Measurements from ENCODE around the gene ANKRD52.

- TF ChIP-seq ZNF274 (IDR thresholded peaks at IDR 0.05; ENCODE audit: insufficient read depth, insufficient read length) (no peak), CTCF (IDR thresholded peaks at IDR 0.05 in 2 of 3, conservative IDR thresholded peaks at IDR 0.05 in 1 of 3; ENCODE audit: control insufficient read depth in 2 of 3, extremely low read depth in 1 of 3, insufficient read depth in 1 of 3, low read depth in 3 of 3, low read length in 3 of 3) (no peak), RAD21 (IDR thresholded peaks at IDR 0.05; ENCODE audit: insufficient read depth, low read depth, low read length) (no peak)
Observed at GRCh38 chr12:56197921-56198635, 60.1 kb downstream of the ANKRD52 start.

All from GM12878 (cell line).